IPS DF 6.9 (cell line): ENCODE results near the gene KIF1A.

Experiments
- DNase-seq: peaks from one replicate; pipeline ENCODE4 v3.0.0-alpha.2; 2013; ENCODE audit warnings: low read depth, low spot score
- H3K27ac ChIP-seq: one replicate; pipeline ENCODE4 v1.5.1; 2013; ENCODE audit warnings: low read length, control low read depth
- H3K27me3 ChIP-seq: 2 replicates; pipeline ENCODE4 v1.6.1; 2013; ENCODE audit warnings: mild to moderate bottlenecking, low read length; ENCODE audit not compliant: control insufficient read depth, insufficient read depth
- H3K36me3 ChIP-seq: 2 replicates; pipeline ENCODE4 v1.6.1; 2013; ENCODE audit warnings: low read length; ENCODE audit not compliant: control insufficient read depth, insufficient read depth
- H3K4me1 ChIP-seq: 2 replicates; pipeline ENCODE4 v1.6.1; 2013; ENCODE audit warnings: low read length; ENCODE audit not compliant: control insufficient read depth, insufficient read depth
- H3K4me3 ChIP-seq: 2 replicates; pipeline ENCODE4 v1.5.1; 2013; ENCODE audit warnings: mild to moderate bottlenecking, low read length
- H3K9me3 ChIP-seq: 2 replicates; pipeline ENCODE4 v1.6.1; 2013; ENCODE audit warnings: low read length, inconsistent platforms; ENCODE audit not compliant: control insufficient read depth, insufficient read depth
- WGBS: extraction: QIAGEN DNeasy Blood & Tissue Kit; methylation state at CpG from one replicate; pipeline ENCODE4 v1.1.7; 2013; ENCODE audit warnings: mixed read lengths, missing lambda C conversion rate; ENCODE audit not compliant: insufficient read length, insufficient coverage; 5-methylcytosine and 5-hydroxymethylcytosine counted together

The KIF1A gene

GRCh38 chr2:240717181-240717641 is 102.8 kb downstream of the KIF1A start:
- H3K4me3 ChIP-seq: no peak overlapping the region
- whole genome bisulfite sequencing: no CpG with 5 or more reads among the region's 18 CpGs
- peaks cover 35% of the 10 kb centered on the region for H3K36me3 ChIP-seq
- H3K27me3 ChIP-seq: no peaks in the 10 kb centered on the region
- no peak for DNase-seq
- H3K27ac ChIP-seq: no peak overlapping the region
- no peaks in the 10 kb centered on the region for H3K9me3 ChIP-seq
- no peaks in the 10 kb centered on the region; the same call in 1 of the 2 replicates for H3K4me1 ChIP-seq

GRCh38 chr2:240716130-240716798 is 103.8 kb downstream of the KIF1A start:
- Histone ChIP-seq H3K27ac (no peak overlapping the region), H3K9me3 (no peaks in the 10 kb centered on the region), H3K36me3 (peaks cover 27% of the 10 kb centered on the region), H3K4me1 (no peaks in the 10 kb centered on the region), H3K27me3 (no peaks in the 10 kb centered on the region), H3K4me3 (no peak overlapping the region)
- no peak for DNase-seq
- no CpG with 5 or more reads among the region's 23 CpGs for WGBS

- no peaks in the 10 kb centered on the region for H3K27me3 ChIP-seq
- no peaks in the 10 kb centered on the region for H3K4me1 ChIP-seq
- no CpG with 5 or more reads among the region's 23 CpGs for WGBS
- no peaks in the 10 kb centered on the region for H3K9me3 ChIP-seq
- H3K4me3 ChIP-seq: no peak overlapping the region
- peaks cover 27% of the 10 kb centered on the region for H3K36me3 ChIP-seq
- no peak for DNase-seq
- no peak overlapping the region for H3K27ac ChIP-seq
Observed at GRCh38 chr2:240714747-240715725, 105.0 kb downstream of the KIF1A start.

GRCh38 chr2:240713928-240714746 is 105.9 kb downstream of the KIF1A start:
- no CpG with 5 or more reads among the region's 26 CpGs for WGBS
- Histone ChIP-seq H3K36me3 (peaks cover 21% of the 10 kb centered on the region), H3K9me3 (no peaks in the 10 kb centered on the region), H3K27me3 (no peaks in the 10 kb centered on the region), H3K4me3 (no peak overlapping the region), H3K27ac (no peak overlapping the region), H3K4me1 (no peaks in the 10 kb centered on the region)
- DNase-seq: no peak

- Histone ChIP-seq H3K9me3 (no peaks in the 10 kb centered on the region), H3K36me3 (peaks cover 14% of the 10 kb centered on the region), H3K27me3 (no peaks in the 10 kb centered on the region), H3K4me1 (no peaks in the 10 kb centered on the region), H3K27ac (no peak overlapping the region), H3K4me3 (no peak overlapping the region)
- no CpG with 5 or more reads among the region's 25 CpGs for WGBS
- no peak for DNase-seq
Observed at GRCh38 chr2:240713071-240713927, 106.7 kb downstream of the KIF1A start.

- Histone ChIP-seq H3K36me3 (peaks cover 2% of the 10 kb centered on the region; the same call in 1 of the 2 replicates), H3K27me3 (no peaks in the 10 kb centered on the region), H3K4me1 (no peaks in the 10 kb centered on the region), H3K27ac (no peak overlapping the region), H3K4me3 (no peak overlapping the region), H3K9me3 (no peaks in the 10 kb centered on the region)
- no peak for DNase-seq
- no CpG with 5 or more reads among the region's 9 CpGs for WGBS
Observed at GRCh38 chr2:240712121-240712520, 107.9 kb downstream of the KIF1A start.

GRCh38 chr2:240711701-240712100 is 108.3 kb downstream of the KIF1A start:
- H3K4me3 ChIP-seq: no peak overlapping the region
- H3K27me3 ChIP-seq: no peaks in the 10 kb centered on the region
- H3K27ac ChIP-seq: no peak overlapping the region
- no CpG with 5 or more reads among the region's 5 CpGs for WGBS
- no peak for DNase-seq
- no peaks in the 10 kb centered on the region; the same call in 1 of the 2 replicates for H3K36me3 ChIP-seq
- no peaks in the 10 kb centered on the region for H3K4me1 ChIP-seq
- no peaks in the 10 kb centered on the region for H3K9me3 ChIP-seq

GRCh38 chr2:240711296-240711695 is 108.7 kb downstream of the KIF1A start:
- no CpG with 5 or more reads among the region's 9 CpGs for WGBS
- Histone ChIP-seq H3K27me3 (no peaks in the 10 kb centered on the region), H3K4me3 (no peak overlapping the region), H3K9me3 (no peaks in the 10 kb centered on the region), H3K27ac (no peak overlapping the region), H3K4me1 (no peaks in the 10 kb centered on the region), H3K36me3 (no peaks in the 10 kb centered on the region; the same call in 1 of the 2 replicates)
- no peak for DNase-seq

- no peak overlapping the region for H3K4me3 ChIP-seq
- H3K27ac ChIP-seq: no peak overlapping the region
- H3K9me3 ChIP-seq: no peaks in the 10 kb centered on the region
- no peak for DNase-seq
- H3K4me1 ChIP-seq: no peaks in the 10 kb centered on the region
- H3K27me3 ChIP-seq: no peaks in the 10 kb centered on the region
- no CpG with 5 or more reads among the region's 7 CpGs for WGBS
- H3K36me3 ChIP-seq: no peaks in the 10 kb centered on the region
Observed at GRCh38 chr2:240708457-240708856, 111.6 kb downstream of the KIF1A start.
